Astrocyte of the cerebellum (primary cell): ENCODE measurements around the gene MBNL2.

Experiments
- DNase-seq: peaks from one replicate; pipeline ENCODE4 v3.0.0-alpha.2; 2011; ENCODE audit warnings: low read depth
- H3K4me3 ChIP-seq: 2 replicates; pipeline ENCODE4 v1.5.1; 2011; ENCODE audit warnings: mild to moderate bottlenecking, low read depth, low read length, moderate library complexity
- CTCF ChIP-seq: IDR thresholded peaks from 2 replicates; pipeline ENCODE4 v1.5.1; 2012; ENCODE audit warnings: low read length, low read depth, moderate library complexity, mild to moderate bottlenecking; ENCODE audit errors: missing control alignments
- in situ Hi-C: cut with HindIII; loops from 2 replicates; pipeline ENCODE4 v1.10.0; 2017; ENCODE audit warnings: low sequenced_read_pairs

MBNL2 gene

DNA sequence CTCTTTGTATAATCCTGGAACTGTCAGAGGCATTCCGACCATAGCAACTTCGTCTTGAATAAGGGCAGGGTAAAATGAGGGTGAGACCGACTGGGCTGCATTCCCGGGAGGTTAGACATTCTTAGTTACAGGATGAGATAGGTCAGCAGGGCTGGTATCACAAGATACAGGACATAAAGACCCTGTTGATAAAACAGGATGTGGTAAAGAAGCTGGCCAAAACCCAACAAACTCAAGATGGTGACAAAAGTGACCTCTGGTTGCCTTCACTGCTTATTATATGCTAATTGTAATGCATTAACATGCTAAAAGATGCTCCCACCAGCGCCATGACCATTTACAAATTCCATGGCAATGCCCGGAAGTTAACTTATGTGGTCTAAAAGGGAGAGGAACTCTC, 27.7 kb upstream of the MBNL2 start:
- DNase-seq: peak; percentile 3
- TF ChIP-seq CTCF: no peak
- in situ Hi-C loops: no loop called here
- H3K4me3 ChIP-seq: no peak overlapping the region

DNA sequence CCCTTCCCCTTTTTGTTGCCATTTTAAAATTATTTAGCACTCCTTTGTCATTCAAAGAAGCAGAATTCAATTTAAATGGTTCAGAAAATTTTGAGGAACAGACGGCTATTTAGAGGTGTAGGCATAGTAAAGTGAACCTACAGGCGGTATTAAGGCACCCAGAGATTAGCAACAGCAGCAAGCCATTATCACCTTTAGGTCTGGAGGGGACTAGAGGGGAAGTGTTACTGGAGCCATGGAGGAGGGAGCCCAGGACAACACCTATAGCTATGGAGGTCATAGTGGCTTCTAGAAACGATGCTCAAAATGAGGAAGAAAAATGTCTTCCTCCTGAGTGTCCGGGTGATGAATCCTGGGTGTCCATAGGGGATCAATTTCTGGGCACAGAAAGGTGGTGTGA, 25.8 kb upstream of the MBNL2 start:
- DNase-seq: no peak
- H3K4me3 ChIP-seq: no peak overlapping the region
- TF ChIP-seq CTCF: no peak
- in situ Hi-C loops: no loop called here

GRCh38 chr13:97198753-97199152, 23.4 kb upstream of the MBNL2 start:
- TF ChIP-seq CTCF: no peak
- DNase-seq: no peak
- in situ Hi-C loops: no loop called here
- H3K4me3 ChIP-seq: no peak overlapping the region

- no peak for TF ChIP-seq CTCF
- in situ Hi-C loops: no loop called here
- no peak overlapping the region for H3K4me3 ChIP-seq
- DNase-seq: no peak
These were observed 22.7 kb upstream of the MBNL2 start for GRCh38 chr13:97199451-97199850.

DNA sequence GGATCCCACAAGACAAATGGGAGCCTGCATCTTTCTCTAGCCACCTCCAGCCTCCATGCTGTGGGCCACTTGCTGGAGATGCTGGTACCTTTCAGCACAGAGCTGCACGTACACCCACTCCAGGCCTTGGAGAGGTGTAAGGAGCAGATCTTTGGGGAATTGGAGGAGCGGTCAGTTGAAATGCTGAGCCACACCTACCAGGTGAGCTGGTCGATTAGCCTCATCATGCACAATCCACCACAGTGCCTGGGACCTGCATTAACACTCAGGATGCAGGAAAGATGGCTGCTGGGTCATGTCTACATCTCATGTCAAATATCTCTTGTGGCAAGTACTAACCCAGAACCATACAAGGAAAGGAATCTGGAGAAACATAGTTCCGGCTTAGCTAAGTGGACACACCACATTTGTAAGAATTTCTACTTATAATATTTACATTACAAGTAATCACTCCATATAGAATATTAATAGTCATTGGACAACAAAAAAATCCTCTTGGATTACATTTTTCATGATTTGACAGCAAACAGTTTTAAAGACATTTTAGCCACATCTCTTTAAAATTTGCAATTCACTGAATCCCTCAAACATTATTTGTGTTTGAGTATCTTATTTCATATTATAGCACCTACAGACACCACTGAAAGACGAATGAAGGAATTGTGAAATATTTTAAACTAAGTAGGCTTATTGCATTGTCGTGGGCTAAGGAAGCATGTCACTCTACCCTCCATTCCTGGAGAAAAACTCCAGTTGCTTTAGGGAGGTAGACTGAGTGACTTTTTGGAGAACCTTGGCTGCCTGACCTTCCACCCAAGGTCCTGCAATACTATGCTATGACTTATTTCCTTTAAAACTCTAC, 21.8 kb upstream of the MBNL2 start:
- no peak for DNase-seq
- H3K4me3 ChIP-seq: no peak overlapping the region
- no peak for TF ChIP-seq CTCF
- in situ Hi-C loops: no loop called here

- H3K4me3 ChIP-seq: no peak overlapping the region
- DNase-seq: no peak
- in situ Hi-C loops: no loop called here
These were observed 19.4 kb upstream of the MBNL2 start for GRCh38 chr13:97202761-97203160.

More at GRCh38 chr13:97202761-97203160, 19.4 kb upstream of the MBNL2 start:
- no peak for TF ChIP-seq CTCF
